Duodenal mucosa (tissue), 2 donors: ENCODE measurements around the gene PFDN6.

Experiments
- H3K27ac ChIP-seq: one replicate; pipeline ENCODE4 v1.7.0; 2013; ENCODE audit warnings: low read depth, low read length
- H3K27me3 ChIP-seq, 2 donors: one replicate each; pipeline ENCODE4 v1.7.0; 2013; ENCODE audit warnings: low read length in 2 of 2, control low read depth in 1 of 2; ENCODE audit not compliant: insufficient read depth in 2 of 2, control insufficient read depth in 1 of 2
- H3K36me3 ChIP-seq, 2 donors: one replicate each; pipeline ENCODE4 v1.7.0; 2013; ENCODE audit warnings: low read length in 2 of 2, control low read depth in 1 of 2; ENCODE audit not compliant: insufficient read depth in 2 of 2, control insufficient read depth in 1 of 2
- H3K4me1 ChIP-seq, 2 donors: one replicate each; pipeline ENCODE4 v1.7.0; 2013; ENCODE audit warnings: low read length in 2 of 2, control low read depth in 1 of 2; ENCODE audit not compliant: insufficient read depth in 2 of 2, control insufficient read depth in 1 of 2
- H3K4me3 ChIP-seq, 2 donors: one replicate each; pipeline ENCODE4 v1.7.0; 2013; ENCODE audit warnings: low read length in 2 of 2, low read depth in 1 of 2
- H3K9ac ChIP-seq, 2 donors: one replicate each; pipeline ENCODE4 v1.7.0; 2013; ENCODE audit warnings: low read length in 2 of 2, low read depth in 1 of 2
- H3K9me3 ChIP-seq, 2 donors: one replicate each; pipeline ENCODE4 v1.7.0; 2013; ENCODE audit warnings: low read length in 2 of 2, control low read depth in 1 of 2; ENCODE audit not compliant: control insufficient read depth in 1 of 2

PFDN6 gene

DNA sequence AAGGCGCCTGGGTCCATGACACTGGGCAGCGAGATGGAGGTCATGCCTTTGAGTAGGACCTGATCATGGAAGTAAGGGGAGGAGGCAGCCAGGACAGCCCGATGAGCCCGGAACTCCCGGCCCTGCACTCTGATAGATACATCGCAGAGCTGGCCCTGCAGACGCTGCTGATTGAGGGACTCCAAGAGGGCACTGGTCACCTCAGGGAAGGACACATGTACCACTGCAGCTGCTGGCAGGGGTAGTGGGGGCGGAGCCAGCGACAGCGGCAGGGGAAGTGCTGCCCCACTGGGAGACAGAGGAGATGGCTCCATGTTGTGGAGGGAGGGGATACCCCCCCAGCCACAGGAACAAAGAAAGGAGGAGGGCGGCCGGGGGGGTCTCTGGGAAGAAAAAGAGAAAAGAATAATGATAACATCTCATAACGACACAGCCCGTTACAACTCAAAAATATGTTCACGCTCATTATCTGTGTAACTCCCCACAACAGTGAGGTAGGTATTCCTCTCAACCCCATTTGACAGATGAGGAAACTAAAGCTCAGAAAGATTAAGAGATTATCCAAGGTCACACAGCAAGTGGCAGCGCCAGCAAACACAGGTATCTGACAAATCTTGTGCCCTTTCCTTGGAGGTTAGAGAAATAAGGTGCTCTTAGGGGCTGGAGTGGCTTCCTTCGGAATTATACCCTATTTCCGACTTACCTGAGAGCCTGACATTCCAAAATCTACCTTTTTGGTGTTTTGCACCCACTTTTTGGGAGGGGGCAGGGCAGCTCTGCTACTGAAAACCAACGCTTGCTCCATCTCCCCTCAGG is 27.4 kb downstream of the PFDN6 start:
- no peak overlapping the region for H3K9ac ChIP-seq
- H3K4me1 ChIP-seq, result peaks cover 55 to 73% of the 10 kb centered on the region in 2 donors
- H3K36me3 ChIP-seq, result peaks cover 26 to 37% of the 10 kb centered on the region in 2 donors
- no peaks in the 10 kb centered on the region for H3K9me3 ChIP-seq
- no peaks in the 10 kb centered on the region for H3K27me3 ChIP-seq
- H3K27ac ChIP-seq, result no peak overlapping the region
- peak overlapping the region; percentile 50 to 59 for H3K4me3 ChIP-seq

DNA sequence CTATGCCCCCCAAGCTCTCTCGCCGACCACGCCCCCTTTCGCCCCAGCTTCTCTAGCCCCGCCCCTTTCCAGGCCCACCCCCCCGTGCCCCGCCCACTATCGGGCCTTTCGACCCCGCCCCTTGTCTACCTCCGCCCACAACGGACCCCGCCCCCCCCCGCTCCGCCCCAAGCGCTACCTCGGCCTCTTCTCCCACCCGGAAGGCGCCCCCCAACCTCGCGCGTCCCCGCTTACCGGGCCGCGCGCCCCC is 27.9 kb downstream of the PFDN6 start:
- H3K36me3 ChIP-seq, result peaks cover 26 to 37% of the 10 kb centered on the region in 2 donors
- no peaks in the 10 kb centered on the region for H3K27me3 ChIP-seq
- no peak overlapping the region for H3K9ac ChIP-seq
- peak overlapping the region; percentile 62 for H3K27ac ChIP-seq
- no peaks in the 10 kb centered on the region for H3K9me3 ChIP-seq
- peak overlapping the region; percentile 50 to 59 for H3K4me3 ChIP-seq
- H3K4me1 ChIP-seq, result peaks cover 53 to 74% of the 10 kb centered on the region in 2 donors

GRCh38 chr6:33317669-33318425 is 28.4 kb downstream of the PFDN6 start, which contains the start of gene ZBTB22:
ZBTB22 (minus strand) TSS chr6:33317744; CDS start chr6:33316916, 828 bp downstream.
- Histone ChIP-seq H3K27ac (peak within 1 kb of the TSS; percentile 62), H3K9me3 (no peaks in the 10 kb centered on the region), H3K4me1 (peaks cover 50 to 70% of the 10 kb centered on the region in 2 donors), H3K4me3 (peak within 1 kb of the TSS; percentile 70 to 83), H3K9ac (peak within 1 kb of the TSS; percentile 12 to 76), H3K27me3 (no peaks in the 10 kb centered on the region), H3K36me3 (peaks cover 26 to 37% of the 10 kb centered on the region in 2 donors)

DNA sequence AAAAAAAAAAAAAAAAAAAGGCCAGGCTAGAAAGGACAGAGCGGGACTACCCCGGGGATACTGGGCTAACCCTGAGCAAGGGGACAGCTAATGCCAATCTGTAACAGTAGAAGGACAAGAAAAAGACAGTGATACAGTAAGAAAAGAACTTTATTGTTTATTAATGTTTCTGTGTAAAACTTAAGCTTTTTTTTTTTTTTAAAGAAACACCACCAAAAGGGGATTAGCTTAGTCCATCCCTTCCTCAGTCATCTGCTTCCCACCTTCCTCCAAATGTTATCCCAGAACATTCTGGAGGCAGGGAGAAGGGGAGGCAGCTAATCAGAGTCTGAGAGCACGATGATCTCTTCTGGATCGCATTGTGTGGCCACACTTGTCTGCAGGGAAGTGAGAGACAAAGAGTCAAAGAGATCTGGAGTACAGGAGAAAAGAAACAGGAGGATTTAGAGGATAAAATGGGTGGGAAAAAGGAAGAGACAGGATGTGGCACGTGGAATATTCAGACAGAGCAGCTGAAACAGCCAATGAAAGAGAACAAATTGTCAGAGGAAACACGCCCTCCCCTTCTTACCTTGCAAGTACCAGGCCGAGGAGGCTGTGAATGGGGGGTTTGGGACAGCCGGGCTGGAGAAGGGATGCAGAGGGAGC is 29.1 kb downstream of the PFDN6 start:
- no peaks in the 10 kb centered on the region for H3K9me3 ChIP-seq
- peak overlapping the region; percentile 24 for H3K27ac ChIP-seq
- peak overlapping the region; percentile 70 to 83 for H3K4me3 ChIP-seq
- no peaks in the 10 kb centered on the region for H3K27me3 ChIP-seq
- H3K4me1 ChIP-seq, result peaks cover 51 to 72% of the 10 kb centered on the region in 2 donors
- H3K36me3 ChIP-seq, result peaks cover 26 to 37% of the 10 kb centered on the region in 2 donors
- H3K9ac ChIP-seq, result peak overlapping the region; percentile 9 to 25

GRCh38 chr6:33319939-33320314 is 30.5 kb downstream of the PFDN6 start:
- Histone ChIP-seq H3K27me3 (no peaks in the 10 kb centered on the region), H3K4me1 (peaks cover 59 to 70% of the 10 kb centered on the region in 2 donors), H3K4me3 (no peak overlapping the region), H3K9ac (no peak overlapping the region), H3K27ac (no peak overlapping the region), H3K36me3 (peaks cover 26 to 37% of the 10 kb centered on the region in 2 donors), H3K9me3 (no peaks in the 10 kb centered on the region)

DNA sequence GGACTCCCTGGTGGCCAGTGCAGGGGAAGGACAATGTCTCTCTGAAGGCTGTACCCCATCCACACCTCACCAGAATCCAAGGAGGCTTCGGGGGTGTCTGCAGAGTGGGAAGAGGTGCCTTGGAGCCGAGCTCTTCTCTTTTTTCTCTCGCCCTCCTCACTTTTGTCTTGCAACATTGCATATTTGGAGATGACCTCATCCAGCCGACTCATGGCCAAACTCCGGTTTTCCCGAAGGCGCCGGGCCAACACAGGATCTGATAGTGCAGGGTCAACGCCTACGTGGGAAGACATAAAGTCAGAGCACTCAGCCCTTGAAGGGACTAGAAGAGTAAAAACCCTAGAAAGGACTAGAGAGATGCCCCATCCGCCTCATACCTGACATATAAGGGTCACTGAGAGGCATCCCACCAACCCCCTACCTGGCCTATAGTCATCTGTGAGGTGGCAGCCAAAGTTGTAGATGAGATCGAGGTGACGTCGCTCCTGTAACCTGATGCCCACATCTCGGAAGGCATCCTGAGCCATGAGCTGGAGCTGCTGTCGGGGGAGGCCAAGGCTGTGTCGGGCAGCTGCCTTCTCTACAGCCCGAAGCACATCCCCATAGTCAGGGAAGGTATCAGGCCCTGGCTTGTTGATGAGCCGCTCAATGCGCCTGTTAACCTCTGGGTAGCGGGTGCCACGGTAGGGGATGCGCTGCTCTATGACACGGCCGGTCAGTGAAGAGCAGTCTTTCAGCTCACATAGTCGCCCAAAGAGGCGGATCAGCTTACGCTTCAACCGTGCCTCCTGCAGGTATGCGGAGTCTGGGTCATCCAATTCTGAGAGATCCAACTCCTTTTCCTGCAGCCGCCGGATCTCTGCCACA is 31.1 kb downstream of the PFDN6 start:
- H3K36me3 ChIP-seq, result peaks cover 26 to 37% of the 10 kb centered on the region in 2 donors
- no peaks in the 10 kb centered on the region for H3K9me3 ChIP-seq
- no peak overlapping the region for H3K27ac ChIP-seq
- H3K4me3 ChIP-seq, result no peak overlapping the region
- peak overlapping the region in 1 of 2 donors; percentile 26 for H3K9ac ChIP-seq
- no peaks in the 10 kb centered on the region for H3K27me3 ChIP-seq
- peaks cover 54 to 63% of the 10 kb centered on the region in 2 donors for H3K4me1 ChIP-seq

- peak overlapping the region in 1 of 2 donors; percentile 96 for H3K4me3 ChIP-seq
- H3K9me3 ChIP-seq, result no peaks in the 10 kb centered on the region
- no peak overlapping the region for H3K9ac ChIP-seq
- peaks cover 26 to 34% of the 10 kb centered on the region in 2 donors for H3K36me3 ChIP-seq
- no peaks in the 10 kb centered on the region for H3K27me3 ChIP-seq
- peaks cover 54 to 58% of the 10 kb centered on the region in 2 donors for H3K4me1 ChIP-seq
- H3K27ac ChIP-seq, result no peak overlapping the region
Measured at GRCh38 chr6:33321227-33321626, 31.8 kb downstream of the PFDN6 start.

DNA sequence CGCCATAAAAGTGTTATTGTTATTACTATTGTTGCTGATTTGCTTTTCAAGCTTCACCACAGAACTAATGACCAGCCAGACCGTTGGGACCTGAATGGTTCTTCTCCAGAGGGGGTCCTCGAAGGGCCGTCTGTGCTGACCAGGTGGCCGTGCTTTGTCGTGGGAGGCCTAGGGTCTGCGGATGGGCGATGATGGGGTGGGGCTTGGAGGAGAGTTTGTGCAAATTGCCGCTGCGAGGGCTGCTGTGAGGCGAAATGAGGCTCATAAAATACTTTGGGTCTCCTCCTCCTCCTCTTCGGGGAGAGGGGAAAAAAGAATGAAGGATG is 34.2 kb downstream of the PFDN6 start:
- H3K4me3 ChIP-seq, result peak overlapping the region; percentile 94 to 96
- peak overlapping the region; percentile 63 to 79 for H3K9ac ChIP-seq
- peaks cover 25 to 28% of the 10 kb centered on the region in 2 donors for H3K36me3 ChIP-seq
- no peaks in the 10 kb centered on the region for H3K9me3 ChIP-seq
- H3K4me1 ChIP-seq, result peaks cover 43 to 44% of the 10 kb centered on the region in 2 donors
- no peaks in the 10 kb centered on the region for H3K27me3 ChIP-seq
- peak overlapping the region; percentile 77 for H3K27ac ChIP-seq

- H3K36me3 ChIP-seq, result peaks cover 20 to 23% of the 10 kb centered on the region in 2 donors
- H3K9ac ChIP-seq, result peak overlapping the region; percentile 63 to 79
- no peaks in the 10 kb centered on the region for H3K9me3 ChIP-seq
- H3K27ac ChIP-seq, result peak overlapping the region; percentile 77
- H3K4me1 ChIP-seq, result peaks cover 38% of the 10 kb centered on the region in 2 donors
- H3K27me3 ChIP-seq, result no peaks in the 10 kb centered on the region
- peak overlapping the region; percentile 94 to 96 for H3K4me3 ChIP-seq
Measured at GRCh38 chr6:33324125-33324524, 34.7 kb downstream of the PFDN6 start.
